ENCODE measurements around the gene SEC24B. TPM values are rescaled to one million over a fixed set of nuclear protein-coding genes. Genes with fewer than 3 reads are reported as not detected.

SEC24B gene
- total RNA-seq, 1 experiment from 2014 or later, result 27.1 TPM

DNA sequence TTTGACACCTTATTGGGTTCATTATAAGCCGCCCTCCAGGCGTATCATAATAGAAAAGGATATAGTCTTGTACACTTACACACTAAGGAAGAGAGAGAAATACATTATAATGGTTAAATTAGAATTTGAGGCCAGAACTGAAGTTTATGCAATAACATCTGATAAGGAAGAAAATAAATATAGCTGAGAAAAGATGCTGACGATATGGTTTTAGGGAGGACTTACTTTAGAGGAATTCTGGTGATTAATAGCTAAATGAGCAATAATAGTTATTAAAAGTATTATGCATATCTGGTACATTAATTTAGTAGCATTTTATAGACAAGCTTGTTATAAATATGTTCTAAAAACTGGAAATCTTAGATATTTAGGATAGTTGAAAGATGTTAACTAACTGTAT, 138.5 kb downstream of the SEC24B start:
- Histone ChIP-seq H2BK5ac (ENCODE audit: insufficient read length, low read length) (no peak overlapping the region), H4K8ac (replicated peaks; ENCODE audit: insufficient read length, low read depth, low read length) (no peak overlapping the region), H2BK15ac (ENCODE audit: low read depth, low read length) (no peak overlapping the region), H2BK20ac (ENCODE audit: low read depth, low read length, poor library complexity, severe bottlenecking) (no peak overlapping the region), H2BK12ac (ENCODE audit: insufficient read length, low read depth, low read length) (no peak overlapping the region), H3K23me2 (ENCODE audit: insufficient read length, low read depth, low read length, poor library complexity, severe bottlenecking) (no peaks in the 10 kb centered on the region), H3K4ac (ENCODE audit: low read depth, low read length) (no peak overlapping the region), H3K27ac (ENCODE audit: insufficient read length, low read depth, low read length) (no peak overlapping the region), H3K79me1 (ENCODE audit: insufficient read depth, low read depth, low read length, poor library complexity, severe bottlenecking) (no peaks in the 10 kb centered on the region), H3K14ac (ENCODE audit: insufficient read depth, low read length) (no peak overlapping the region), H3K9ac (ENCODE audit: extremely low read depth, insufficient read length, low read length) (no peak overlapping the region), H3T11ph (ENCODE audit: low read length) (no peak overlapping the region), H4K91ac (ENCODE audit: insufficient read length, low read depth, low read length) (no peak overlapping the region), H3K56ac (ENCODE audit: insufficient read length, low read depth, low read length) (no peak overlapping the region), H2AK5ac (ENCODE audit: insufficient read length, low read length) (no peak overlapping the region), H2AFZ (ENCODE audit: low read length) (no peak overlapping the region), H3K4me2 (ENCODE audit: insufficient read depth, insufficient read length, low read length) (no peak overlapping the region), H3K4me1 (ENCODE audit: insufficient read depth, low read length) (no peaks in the 10 kb centered on the region), H4K5ac (ENCODE audit: insufficient read length, low read depth, low read length) (no peak overlapping the region), H3K18ac (ENCODE audit: insufficient read length, low read depth, low read length) (no peak overlapping the region), H3K27me3 (ENCODE audit: insufficient read depth, low read length) (no peaks in the 10 kb centered on the region), H3K79me2 (ENCODE audit: insufficient read depth, low read length) (no peaks in the 10 kb centered on the region; the same call in 1 of the 2 replicates), H4K20me1 (ENCODE audit: control insufficient read depth, insufficient read depth, insufficient read length) (no peaks in the 10 kb centered on the region), H3K9me3 (ENCODE audit: control insufficient read depth, low read depth, low read length) (no peaks in the 10 kb centered on the region), H3K23ac (ENCODE audit: insufficient read length, low read depth, low read length) (no peak overlapping the region), H2BK120ac (ENCODE audit: low read depth, low read length, poor library complexity, severe bottlenecking) (no peak overlapping the region)
- H3K27ac Mint-ChIP-seq, result no peak overlapping the region
- H3K4me1 Mint-ChIP-seq, result no peaks in the 10 kb centered on the region
- no peak overlapping the region for H3K4me3 Mint-ChIP-seq
- no peaks in the 10 kb centered on the region for H3K27me3 Mint-ChIP-seq (ENCODE audit: low read depth)
- DNase-seq, result no peak
- no peaks in the 10 kb centered on the region; a peak in 1 of 7 replicates for H3K36me3 Mint-ChIP-seq (ENCODE audit: insufficient read depth in 1 of 3, low read depth in 3 of 3)
- no CpG with 5 or more reads among the region's 3 CpGs for WGBS (ENCODE audit: extremely low coverage, insufficient read length, low lambda C conversion rate)
- TF ChIP-seq, protein P1, sequence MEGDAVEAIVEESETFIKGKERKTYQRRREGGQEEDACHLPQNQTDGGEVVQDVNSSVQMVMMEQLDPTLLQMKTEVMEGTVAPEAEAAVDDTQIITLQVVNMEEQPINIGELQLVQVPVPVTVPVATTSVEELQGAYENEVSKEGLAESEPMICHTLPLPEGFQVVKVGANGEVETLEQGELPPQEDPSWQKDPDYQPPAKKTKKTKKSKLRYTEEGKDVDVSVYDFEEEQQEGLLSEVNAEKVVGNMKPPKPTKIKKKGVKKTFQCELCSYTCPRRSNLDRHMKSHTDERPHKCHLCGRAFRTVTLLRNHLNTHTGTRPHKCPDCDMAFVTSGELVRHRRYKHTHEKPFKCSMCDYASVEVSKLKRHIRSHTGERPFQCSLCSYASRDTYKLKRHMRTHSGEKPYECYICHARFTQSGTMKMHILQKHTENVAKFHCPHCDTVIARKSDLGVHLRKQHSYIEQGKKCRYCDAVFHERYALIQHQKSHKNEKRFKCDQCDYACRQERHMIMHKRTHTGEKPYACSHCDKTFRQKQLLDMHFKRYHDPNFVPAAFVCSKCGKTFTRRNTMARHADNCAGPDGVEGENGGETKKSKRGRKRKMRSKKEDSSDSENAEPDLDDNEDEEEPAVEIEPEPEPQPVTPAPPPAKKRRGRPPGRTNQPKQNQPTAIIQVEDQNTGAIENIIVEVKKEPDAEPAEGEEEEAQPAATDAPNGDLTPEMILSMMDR (conservative IDR thresholded peaks at IDR 0.05), result no peak
- H3K9me3 Mint-ChIP-seq, result no peaks in the 10 kb centered on the region

Measured in H9 (cell line).